HG03064 (cell line): Measurements from ENCODE around the gene ARHGAP15.

Experiments
- ATAC-seq: cut with Tn5 transposase; IDR thresholded peaks from one replicate; pipeline ENCODE4 v1.9.1; 2021; ENCODE audit warnings: low read depth; ENCODE audit not compliant: unreplicated experiment

ARHGAP15 gene

GRCh38 chr2:143142598-143142997 is 13.4 kb downstream of the ARHGAP15 start:
- ATAC-seq = no peak

GRCh38 chr2:143144813-143145455 is 15.7 kb downstream of the ARHGAP15 start:
- no peak for ATAC-seq

- no peak for ATAC-seq
Observed at GRCh38 chr2:143146366-143146765, 17.1 kb downstream of the ARHGAP15 start.

GRCh38 chr2:143146815-143147530 is 17.8 kb downstream of the ARHGAP15 start:
- ATAC-seq = no peak

GRCh38 chr2:143148011-143148410 is 18.8 kb downstream of the ARHGAP15 start:
- no peak for ATAC-seq

GRCh38 chr2:143148757-143149156 is 19.5 kb downstream of the ARHGAP15 start:
- peak; percentile 47 for ATAC-seq

- peak; percentile 56 for ATAC-seq
Observed at GRCh38 chr2:143150287-143150686, 21.1 kb downstream of the ARHGAP15 start.

- ATAC-seq = no peak
Observed at GRCh38 chr2:143151111-143151752, 22.0 kb downstream of the ARHGAP15 start.

GRCh38 chr2:143152219-143152618 is 23.0 kb downstream of the ARHGAP15 start:
- no peak for ATAC-seq

- ATAC-seq = no peak
Observed at GRCh38 chr2:143152637-143153036, 23.4 kb downstream of the ARHGAP15 start.

GRCh38 chr2:143155661-143156060 is 26.4 kb downstream of the ARHGAP15 start:
- ATAC-seq = no peak

GRCh38 chr2:143157001-143157400 is 27.8 kb downstream of the ARHGAP15 start:
- no peak for ATAC-seq

GRCh38 chr2:143157418-143157817 is 28.2 kb downstream of the ARHGAP15 start:
- ATAC-seq = no peak

- no peak for ATAC-seq
Observed at GRCh38 chr2:143158098-143158497, 28.9 kb downstream of the ARHGAP15 start.

GRCh38 chr2:143158551-143159485 is 29.6 kb downstream of the ARHGAP15 start:
- no peak for ATAC-seq

- no peak for ATAC-seq
Observed at GRCh38 chr2:143159486-143159840, 30.2 kb downstream of the ARHGAP15 start.

- ATAC-seq = no peak
Observed at GRCh38 chr2:143160732-143161707, 31.8 kb downstream of the ARHGAP15 start.

GRCh38 chr2:143162123-143162837 is 33.1 kb downstream of the ARHGAP15 start:
- peak; percentile 71 for ATAC-seq

GRCh38 chr2:143162997-143163396 is 33.8 kb downstream of the ARHGAP15 start:
- ATAC-seq = no peak
